ENCODE measurements around the gene ZAP70.

The ZAP70 gene

DNA sequence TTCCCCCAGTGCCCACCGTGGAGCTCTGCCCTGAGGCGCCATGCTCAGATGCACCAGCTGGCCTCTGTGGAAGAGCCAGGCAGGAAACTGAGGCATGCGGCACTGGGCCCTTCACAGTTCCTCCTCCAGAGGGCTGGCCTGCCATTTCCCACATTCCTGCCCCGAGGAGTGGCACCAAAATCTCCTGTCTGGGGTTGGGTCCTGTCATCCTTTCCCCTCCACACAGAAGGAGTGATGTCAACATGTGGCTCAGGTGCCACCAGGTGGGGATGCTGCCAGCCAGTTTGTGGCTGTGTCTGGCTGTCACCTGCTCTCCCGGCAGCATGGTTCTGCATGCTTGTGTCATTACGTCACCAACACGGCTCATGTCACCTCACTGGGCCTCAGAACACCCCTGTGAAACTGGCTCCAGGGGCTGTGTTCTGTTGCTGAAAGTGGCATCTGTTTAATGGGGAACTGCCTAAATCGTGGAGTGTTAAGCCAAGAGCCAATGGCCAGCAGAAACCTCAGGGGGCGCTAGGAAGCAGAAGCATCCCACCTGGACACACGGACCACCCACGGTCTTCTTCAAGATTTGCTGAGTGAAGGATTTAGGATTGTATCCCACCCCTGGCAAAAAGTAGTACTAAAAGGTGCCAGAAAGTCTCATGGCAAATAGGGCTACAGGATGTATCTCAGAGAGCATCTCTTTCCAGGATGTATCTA, 51.3 kb downstream of the ZAP70 start:
- no peaks in the 10 kb centered on the region for H3K79me2 ChIP-seq (ENCODE audit: insufficient read depth, low read length)
- H3K9me3 ChIP-seq (ENCODE audit: insufficient read depth, low read length), result no peaks in the 10 kb centered on the region
- H3K36me3 ChIP-seq (ENCODE audit: low read length), result no peaks in the 10 kb centered on the region
- H3K27ac ChIP-seq (ENCODE audit: low read depth, low read length), result no peak overlapping the region
- no peaks in the 10 kb centered on the region for H3K27me3 ChIP-seq (ENCODE audit: low read length)
- TF ChIP-seq, protein P1, sequence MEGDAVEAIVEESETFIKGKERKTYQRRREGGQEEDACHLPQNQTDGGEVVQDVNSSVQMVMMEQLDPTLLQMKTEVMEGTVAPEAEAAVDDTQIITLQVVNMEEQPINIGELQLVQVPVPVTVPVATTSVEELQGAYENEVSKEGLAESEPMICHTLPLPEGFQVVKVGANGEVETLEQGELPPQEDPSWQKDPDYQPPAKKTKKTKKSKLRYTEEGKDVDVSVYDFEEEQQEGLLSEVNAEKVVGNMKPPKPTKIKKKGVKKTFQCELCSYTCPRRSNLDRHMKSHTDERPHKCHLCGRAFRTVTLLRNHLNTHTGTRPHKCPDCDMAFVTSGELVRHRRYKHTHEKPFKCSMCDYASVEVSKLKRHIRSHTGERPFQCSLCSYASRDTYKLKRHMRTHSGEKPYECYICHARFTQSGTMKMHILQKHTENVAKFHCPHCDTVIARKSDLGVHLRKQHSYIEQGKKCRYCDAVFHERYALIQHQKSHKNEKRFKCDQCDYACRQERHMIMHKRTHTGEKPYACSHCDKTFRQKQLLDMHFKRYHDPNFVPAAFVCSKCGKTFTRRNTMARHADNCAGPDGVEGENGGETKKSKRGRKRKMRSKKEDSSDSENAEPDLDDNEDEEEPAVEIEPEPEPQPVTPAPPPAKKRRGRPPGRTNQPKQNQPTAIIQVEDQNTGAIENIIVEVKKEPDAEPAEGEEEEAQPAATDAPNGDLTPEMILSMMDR (IDR thresholded peaks at IDR 0.05; ENCODE audit: insufficient read depth, low read length, poor library complexity, severe bottlenecking), result no peak
- no peak for TF ChIP-seq EZH2phosphoT487 (conservative IDR thresholded peaks at IDR 0.05; ENCODE audit: low read length)
- H3K4me2 ChIP-seq (ENCODE audit: low read depth, low read length, poor library complexity, severe bottlenecking), result no peak overlapping the region
- H4K20me1 ChIP-seq (ENCODE audit: low read depth, low read length), result no peaks in the 10 kb centered on the region
- no peak overlapping the region for H3K4me3 ChIP-seq (ENCODE audit: insufficient read depth, low read length, poor library complexity, severe bottlenecking)
- H3K9ac ChIP-seq (ENCODE audit: low read length), result no peak overlapping the region
- H3K9me2 ChIP-seq (replicated peaks; ENCODE audit: insufficient read depth, low read length), result no peaks in the 10 kb centered on the region
- no peak overlapping the region for H2AFZ ChIP-seq (ENCODE audit: low read depth, low read length, severe bottlenecking)
- H3F3A ChIP-seq (ENCODE audit: insufficient read depth), result peaks cover 6% of the 10 kb centered on the region; the same call in 1 of the 2 replicates

DNA sequence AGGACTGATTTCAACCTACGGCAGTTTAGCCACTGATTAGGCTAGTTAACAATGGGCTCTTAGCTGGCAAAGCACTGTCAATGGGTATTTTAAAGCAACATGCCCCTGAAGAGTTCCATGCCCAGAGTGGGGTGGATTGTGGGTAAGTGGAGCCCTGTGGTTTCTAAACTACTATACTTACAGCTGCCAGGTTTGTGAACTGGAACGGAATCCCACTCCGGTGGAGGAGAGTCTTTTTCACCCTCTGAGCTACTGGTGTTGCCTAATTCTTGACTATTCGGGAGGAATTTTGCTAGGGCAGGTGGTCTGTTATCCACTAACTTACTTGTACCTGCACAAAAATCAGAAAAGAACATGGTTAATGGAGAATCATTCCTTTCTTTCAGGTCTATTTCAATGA, 52.6 kb downstream of the ZAP70 start:
- TF ChIP-seq, protein P1 (IDR thresholded peaks at IDR 0.05; ENCODE audit: insufficient read depth, low read length, poor library complexity, severe bottlenecking), result no peak
- Histone ChIP-seq H3K27me3 (ENCODE audit: low read length) (no peaks in the 10 kb centered on the region), H3K4me2 (ENCODE audit: low read depth, low read length, poor library complexity, severe bottlenecking) (no peak overlapping the region), H3K9me2 (replicated peaks; ENCODE audit: insufficient read depth, low read length) (no peaks in the 10 kb centered on the region), H3K9ac (ENCODE audit: low read length) (no peak overlapping the region), H3K79me2 (ENCODE audit: insufficient read depth, low read length) (no peaks in the 10 kb centered on the region), H3K27ac (ENCODE audit: low read depth, low read length) (no peak overlapping the region), H3K9me3 (ENCODE audit: insufficient read depth, low read length) (no peaks in the 10 kb centered on the region), H2AFZ (ENCODE audit: low read depth, low read length, severe bottlenecking) (no peak overlapping the region), H3K4me3 (ENCODE audit: insufficient read depth, low read length, poor library complexity, severe bottlenecking) (no peak overlapping the region), H3F3A (ENCODE audit: insufficient read depth) (peaks cover 6% of the 10 kb centered on the region; the same call in 1 of the 2 replicates), H3K36me3 (ENCODE audit: low read length) (no peaks in the 10 kb centered on the region), H4K20me1 (ENCODE audit: low read depth, low read length) (no peaks in the 10 kb centered on the region)

DNA sequence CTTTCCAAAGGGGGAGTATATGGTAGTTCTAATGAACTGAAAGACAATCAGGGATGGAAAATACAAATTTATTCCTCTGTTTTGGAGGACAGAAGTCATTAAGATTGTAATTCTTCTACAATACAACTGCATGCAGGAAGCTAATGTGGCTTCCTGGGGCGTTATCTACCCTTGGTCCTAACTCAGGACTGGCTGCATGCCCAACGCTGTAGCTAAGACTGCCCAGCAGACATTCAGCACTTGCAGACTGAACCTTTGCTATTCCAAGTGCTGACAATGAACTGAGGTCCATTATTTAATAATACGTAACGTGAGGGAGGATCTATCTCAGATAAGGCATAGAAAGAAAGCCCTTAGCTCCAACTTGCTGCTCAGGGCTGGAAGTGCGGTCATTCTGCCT, 53.2 kb downstream of the ZAP70 start:
- Histone ChIP-seq H4K20me1 (ENCODE audit: low read depth, low read length) (no peaks in the 10 kb centered on the region), H3K27me3 (ENCODE audit: low read length) (no peaks in the 10 kb centered on the region), H3K4me3 (ENCODE audit: insufficient read depth, low read length, poor library complexity, severe bottlenecking) (no peak overlapping the region), H3K9me2 (replicated peaks; ENCODE audit: insufficient read depth, low read length) (no peaks in the 10 kb centered on the region), H3K27ac (ENCODE audit: low read depth, low read length) (no peak overlapping the region), H3K9ac (ENCODE audit: low read length) (no peak overlapping the region), H3K79me2 (ENCODE audit: insufficient read depth, low read length) (no peaks in the 10 kb centered on the region), H3K4me2 (ENCODE audit: low read depth, low read length, poor library complexity, severe bottlenecking) (no peak overlapping the region), H3K9me3 (ENCODE audit: insufficient read depth, low read length) (no peaks in the 10 kb centered on the region), H2AFZ (ENCODE audit: low read depth, low read length, severe bottlenecking) (no peak overlapping the region), H3K36me3 (ENCODE audit: low read length) (no peaks in the 10 kb centered on the region), H3F3A (ENCODE audit: insufficient read depth) (peaks cover 6% of the 10 kb centered on the region; the same call in 1 of the 2 replicates)
- no peak for TF ChIP-seq EZH2phosphoT487 (conservative IDR thresholded peaks at IDR 0.05; ENCODE audit: low read length)
- TF ChIP-seq, protein P1 (IDR thresholded peaks at IDR 0.05; ENCODE audit: insufficient read depth, low read length, poor library complexity, severe bottlenecking), result no peak

Measured in SU-DHL-6 (cell line).